Glomerular endothelial cell (primary cell): ENCODE results near the gene GMDS. TPM values are rescaled to one million over a fixed set of nuclear protein-coding genes. Genes with fewer than 3 reads are reported as not detected.

Source experiments
- DNase-seq: peaks from one replicate; pipeline ENCODE4 v3.0.0-alpha.2; 2011; ENCODE audit warnings: low read depth, low spot score; ENCODE audit errors: extremely low read depth
- total RNA-seq: library from RNA; depleted of rRNA; stranded (reverse); fragments of >200 nt; gene quantifications from 2 replicates; pipeline ENCODE4 v1.2.3, GENCODE V29; 2015

The GMDS gene
- total RNA-seq, 1 donor from 2014 or later, result 26.3 TPM

GRCh38 chr6:1643830-1644445, 601.5 kb downstream of the GMDS start:
- no peak for DNase-seq

- DNase-seq, result no peak
These were observed 602.3 kb downstream of the GMDS start for GRCh38 chr6:1643111-1643510.

GRCh38 chr6:1641343-1641885, 604.0 kb downstream of the GMDS start:
- DNase-seq, result no peak

GRCh38 chr6:1640476-1640875, 604.9 kb downstream of the GMDS start:
- no peak for DNase-seq

GRCh38 chr6:1639430-1639829, 606.0 kb downstream of the GMDS start:
- DNase-seq, result no peak

GRCh38 chr6:1636971-1637871, 608.2 kb downstream of the GMDS start:
- DNase-seq, result no peak

GRCh38 chr6:1636272-1636825, 609.1 kb downstream of the GMDS start:
- DNase-seq, result no peak

GRCh38 chr6:1635305-1636010, 609.9 kb downstream of the GMDS start:
- DNase-seq, result no peak

GRCh38 chr6:1634081-1634480, 611.3 kb downstream of the GMDS start:
- no peak for DNase-seq

GRCh38 chr6:1633366-1634021, 611.9 kb downstream of the GMDS start:
- no peak for DNase-seq

- DNase-seq, result no peak
These were observed 614.2 kb downstream of the GMDS start for GRCh38 chr6:1631251-1631650.

GRCh38 chr6:1630771-1631217, 614.6 kb downstream of the GMDS start:
- DNase-seq, result no peak

GRCh38 chr6:1630212-1630770, 615.1 kb downstream of the GMDS start:
- DNase-seq, result no peak

GRCh38 chr6:1629316-1629715, 616.1 kb downstream of the GMDS start:
- DNase-seq, result no peak

GRCh38 chr6:1627827-1628560, 617.4 kb downstream of the GMDS start:
- no peak for DNase-seq

- DNase-seq, result no peak
These were observed 618.9 kb downstream of the GMDS start for GRCh38 chr6:1626481-1626880.

GRCh38 chr6:1625794-1626435, 619.5 kb downstream of the GMDS start:
- DNase-seq, result no peak

- DNase-seq, result no peak
These were observed 620.3 kb downstream of the GMDS start for GRCh38 chr6:1624851-1625781.
